ENCODE measurements around the gene SLC22A23. TPM values are rescaled to one million over a fixed set of nuclear protein-coding genes. Genes with fewer than 3 reads are reported as not detected.

Gene SLC22A23
- total RNA-seq, 1 experiment from 2014 or later = 38.2 TPM

- TF ChIP-seq ATF1 (CRISPR knock-in tag; IDR thresholded peaks at IDR 0.05) (no peak), GABPB1 (CRISPR knock-in tag; IDR thresholded peaks at IDR 0.05) (no peak; the same call in 1 of the 2 replicates), TCF7 (CRISPR knock-in tag; IDR thresholded peaks at IDR 0.05; ENCODE audit: low read depth) (no peak), ZNF263 (CRISPR knock-in tag; IDR thresholded peaks at IDR 0.05; ENCODE audit: low read depth) (no peak)
- TF ChIP-seq, protein P1, sequence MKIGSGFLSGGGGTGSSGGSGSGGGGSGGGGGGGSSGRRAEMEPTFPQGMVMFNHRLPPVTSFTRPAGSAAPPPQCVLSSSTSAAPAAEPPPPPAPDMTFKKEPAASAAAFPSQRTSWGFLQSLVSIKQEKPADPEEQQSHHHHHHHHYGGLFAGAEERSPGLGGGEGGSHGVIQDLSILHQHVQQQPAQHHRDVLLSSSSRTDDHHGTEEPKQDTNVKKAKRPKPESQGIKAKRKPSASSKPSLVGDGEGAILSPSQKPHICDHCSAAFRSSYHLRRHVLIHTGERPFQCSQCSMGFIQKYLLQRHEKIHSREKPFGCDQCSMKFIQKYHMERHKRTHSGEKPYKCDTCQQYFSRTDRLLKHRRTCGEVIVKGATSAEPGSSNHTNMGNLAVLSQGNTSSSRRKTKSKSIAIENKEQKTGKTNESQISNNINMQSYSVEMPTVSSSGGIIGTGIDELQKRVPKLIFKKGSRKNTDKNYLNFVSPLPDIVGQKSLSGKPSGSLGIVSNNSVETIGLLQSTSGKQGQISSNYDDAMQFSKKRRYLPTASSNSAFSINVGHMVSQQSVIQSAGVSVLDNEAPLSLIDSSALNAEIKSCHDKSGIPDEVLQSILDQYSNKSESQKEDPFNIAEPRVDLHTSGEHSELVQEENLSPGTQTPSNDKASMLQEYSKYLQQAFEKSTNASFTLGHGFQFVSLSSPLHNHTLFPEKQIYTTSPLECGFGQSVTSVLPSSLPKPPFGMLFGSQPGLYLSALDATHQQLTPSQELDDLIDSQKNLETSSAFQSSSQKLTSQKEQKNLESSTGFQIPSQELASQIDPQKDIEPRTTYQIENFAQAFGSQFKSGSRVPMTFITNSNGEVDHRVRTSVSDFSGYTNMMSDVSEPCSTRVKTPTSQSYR (CRISPR knock-in tag; IDR thresholded peaks at IDR 0.05) = no peak
- Mint-ChIP-seq H3K4me1 (peaks cover 80% of the 10 kb centered on the region), H3K27me3 (ENCODE audit: low read depth) (no peaks in the 10 kb centered on the region), H3K27ac (no peak overlapping the region; the same call in 1 of the 2 replicates), H3K4me3 (no peak overlapping the region), H3K9me3 (peaks cover 11% of the 10 kb centered on the region), H3K36me3 (peaks cover 34% of the 10 kb centered on the region)
- ATAC-seq (no peak), DNase-seq (ENCODE audit: low spot score) (no peak)
- POLR2A ChIA-PET = no interaction called here
- CTCF ChIA-PET = interaction anchor here (1.0 to 1.9 kb wide), 7 partner anchors 8 to 183 kb away, joined by 3 to 12 read pairs (median 6); partner anchors contain the start of gene SLC22A23
Measured at GRCh38 chr6:3411967-3412778, 44.7 kb downstream of the SLC22A23 start.

DNA sequence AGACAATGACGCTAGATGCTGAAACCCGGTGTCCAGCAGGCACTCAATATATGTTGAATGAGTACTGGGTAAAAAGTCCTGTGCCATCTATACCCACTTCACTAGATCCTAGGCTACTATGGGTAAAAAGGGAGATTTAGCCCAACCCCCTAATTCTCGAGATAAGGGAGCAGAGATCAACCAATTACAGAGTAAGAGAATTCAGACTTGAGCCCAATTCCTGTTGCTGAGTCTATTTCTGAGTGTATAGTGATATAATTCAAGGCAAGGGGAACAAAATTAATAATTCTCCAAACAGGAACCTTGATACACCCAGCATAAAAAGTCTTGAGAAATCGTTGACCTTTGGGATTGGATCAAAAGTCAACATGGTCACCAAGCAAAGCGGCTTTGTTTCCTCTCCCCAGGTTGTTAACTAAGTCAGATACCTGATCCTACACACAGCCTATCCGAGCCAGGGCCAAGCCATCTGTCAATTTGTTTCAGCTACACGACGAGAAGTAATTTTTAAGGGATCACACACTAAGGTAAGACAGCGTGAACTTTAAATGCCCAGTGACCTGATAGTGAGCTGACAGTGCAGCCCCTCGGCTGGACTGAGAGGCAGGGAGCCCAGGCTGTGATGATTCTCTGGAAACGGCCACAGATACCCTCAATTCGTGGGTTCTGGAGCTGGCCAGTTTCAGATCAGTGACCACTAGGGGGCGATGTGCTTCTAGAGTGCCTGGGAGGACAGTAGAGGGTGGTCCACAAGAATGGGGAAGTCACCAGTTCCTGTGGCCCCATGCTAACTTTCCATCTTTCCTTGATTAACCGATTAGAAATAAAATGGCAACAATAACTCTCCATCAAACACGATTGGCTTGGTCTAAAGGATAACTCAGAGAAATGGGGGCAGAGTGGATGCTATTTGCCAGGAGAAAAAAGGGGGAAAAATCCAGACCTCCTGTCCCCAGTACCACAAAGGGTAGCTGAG, 46.2 kb downstream of the SLC22A23 start:
- peak; percentile 88 for DNase-seq (ENCODE audit: low spot score)
- Mint-ChIP-seq H3K4me3 (no peak overlapping the region), H3K36me3 (peaks cover 36% of the 10 kb centered on the region), H3K27ac (peak overlapping the region; percentile 89), H3K4me1 (peaks cover 73% of the 10 kb centered on the region), H3K9me3 (peaks cover 11% of the 10 kb centered on the region), H3K27me3 (ENCODE audit: low read depth) (no peaks in the 10 kb centered on the region)
- POLR2A ChIA-PET = interaction anchor here (1.0 kb wide), 1 partner anchor 152 kb away, joined by 3 read pairs; no protein-coding TSS in a partner anchor
- TF ChIP-seq TEAD1 (CRISPR knock-in tag; IDR thresholded peaks at IDR 0.05) (0 out of 2 replicates have a peak, but pooled peaks have one; percentile 27), SOX15 (CRISPR knock-in tag; IDR thresholded peaks at IDR 0.05) (no peak), RELA (CRISPR knock-in tag; IDR thresholded peaks at IDR 0.05; ENCODE audit: borderline replicate concordance) (no peak), ESRRA (CRISPR knock-in tag; IDR thresholded peaks at IDR 0.05; ENCODE audit: borderline replicate concordance) (no peak), TP53 (CRISPR knock-in tag; IDR thresholded peaks at IDR 0.05) (no peak), SP1 (CRISPR knock-in tag; conservative IDR thresholded peaks at IDR 0.05) (peak; percentile 33; the same call in 1 of the 2 replicates), JUN (CRISPR knock-in tag; IDR thresholded peaks at IDR 0.05) (no peak), ERG (CRISPR knock-in tag; IDR thresholded peaks at IDR 0.05) (no peak)
- TF ChIP-seq, protein P2, sequence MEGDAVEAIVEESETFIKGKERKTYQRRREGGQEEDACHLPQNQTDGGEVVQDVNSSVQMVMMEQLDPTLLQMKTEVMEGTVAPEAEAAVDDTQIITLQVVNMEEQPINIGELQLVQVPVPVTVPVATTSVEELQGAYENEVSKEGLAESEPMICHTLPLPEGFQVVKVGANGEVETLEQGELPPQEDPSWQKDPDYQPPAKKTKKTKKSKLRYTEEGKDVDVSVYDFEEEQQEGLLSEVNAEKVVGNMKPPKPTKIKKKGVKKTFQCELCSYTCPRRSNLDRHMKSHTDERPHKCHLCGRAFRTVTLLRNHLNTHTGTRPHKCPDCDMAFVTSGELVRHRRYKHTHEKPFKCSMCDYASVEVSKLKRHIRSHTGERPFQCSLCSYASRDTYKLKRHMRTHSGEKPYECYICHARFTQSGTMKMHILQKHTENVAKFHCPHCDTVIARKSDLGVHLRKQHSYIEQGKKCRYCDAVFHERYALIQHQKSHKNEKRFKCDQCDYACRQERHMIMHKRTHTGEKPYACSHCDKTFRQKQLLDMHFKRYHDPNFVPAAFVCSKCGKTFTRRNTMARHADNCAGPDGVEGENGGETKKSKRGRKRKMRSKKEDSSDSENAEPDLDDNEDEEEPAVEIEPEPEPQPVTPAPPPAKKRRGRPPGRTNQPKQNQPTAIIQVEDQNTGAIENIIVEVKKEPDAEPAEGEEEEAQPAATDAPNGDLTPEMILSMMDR (IDR thresholded peaks at IDR 0.05) = peak; percentile 88
- CTCF ChIA-PET = interaction anchor here (0.6 to 2.4 kb wide), 37 partner anchors 9 to 522 kb away, joined by 3 to 14 read pairs (median 4); partner anchors contain the start of gene SLC22A23
- ATAC-seq = peak; percentile 79
